Loucy (cell line): Measurements from ENCODE around the gene CTTNBP2.

Experiments used
- H2AFZ ChIP-seq: fragments of 200-600 bp; sonication (generic); 2 replicates; pipeline ENCODE4 v1.6.0; 2016; ENCODE audit warnings: antibody characterized with exemption, mild to moderate bottlenecking, low read length, moderate library complexity
- H3F3A ChIP-seq: fragments of 200-600 bp; 2 replicates; pipeline ENCODE4 v1.6.0; 2016; ENCODE audit warnings: antibody characterized with exemption, low read depth, mild to moderate bottlenecking
- H3K27me3 ChIP-seq: fragments of 200-600 bp; sonication (generic); 2 replicates; pipeline ENCODE4 v1.6.1; 2014; ENCODE audit warnings: low read length, mild to moderate bottlenecking; ENCODE audit not compliant: insufficient read depth, poor library complexity, severe bottlenecking
- H3K36me3 ChIP-seq: fragments of 200-600 bp; sonication (generic); 2 replicates; pipeline ENCODE4 v1.6.1; 2016; ENCODE audit warnings: low read length; ENCODE audit not compliant: insufficient read depth
- H3K4me1 ChIP-seq: fragments of 200-600 bp; sonication (generic); 2 replicates; pipeline ENCODE4 v1.5.1; 2014; ENCODE audit warnings: low read length, mild to moderate bottlenecking; ENCODE audit not compliant: insufficient read depth, poor library complexity, severe bottlenecking
- H3K4me2 ChIP-seq: fragments of 200-600 bp; sonication (generic); 2 replicates; pipeline ENCODE4 v1.6.0; 2014; ENCODE audit warnings: antibody characterized with exemption, low read length, low read depth, mild to moderate bottlenecking; ENCODE audit not compliant: poor library complexity, severe bottlenecking
- H3K4me3 ChIP-seq: fragments of 200-600 bp; sonication (generic); 2 replicates; pipeline ENCODE4 v1.5.1; 2014; ENCODE audit warnings: low read length, mild to moderate bottlenecking, mixed read lengths; ENCODE audit not compliant: poor library complexity, severe bottlenecking
- H3K79me2 ChIP-seq: fragments of 200-600 bp; sonication (generic); 2 replicates; pipeline ENCODE4 v1.6.1; 2014; ENCODE audit warnings: low read length; ENCODE audit not compliant: insufficient read depth
- H3K9ac ChIP-seq: fragments of 200-600 bp; sonication (generic); 2 replicates; pipeline ENCODE4 v1.6.0; 2014; ENCODE audit warnings: mild to moderate bottlenecking, low read depth, low read length, moderate library complexity; ENCODE audit not compliant: poor library complexity, severe bottlenecking
- H3K9me2 ChIP-seq: fragments of 200-600 bp; sonication (generic); replicated peaks from 2 replicates; pipeline ENCODE4 v1.6.1; 2016; ENCODE audit warnings: low read depth, low read length, mixed read lengths
- H3K9me3 ChIP-seq: fragments of 200-600 bp; sonication (generic); 2 replicates; pipeline ENCODE4 v1.6.1; 2014; ENCODE audit warnings: mild to moderate bottlenecking, antibody characterized with exemption, low read length, low read depth; ENCODE audit not compliant: insufficient read depth
- H4K20me1 ChIP-seq: fragments of 200-600 bp; sonication (generic); 2 replicates; pipeline ENCODE4 v1.6.0; 2014; ENCODE audit warnings: antibody characterized with exemption, low read length, mild to moderate bottlenecking; ENCODE audit not compliant: insufficient read depth, poor library complexity, severe bottlenecking
- CTCF ChIP-seq: fragments of 200-600 bp; sonication (generic); conservative IDR thresholded peaks from 2 replicates; pipeline ENCODE4 v1.5.1; 2014; ENCODE audit warnings: mild to moderate bottlenecking, antibody characterized with exemption, low read length
- EZH2phosphoT487 ChIP-seq: fragments of 200-600 bp; IDR thresholded peaks from 2 replicates; pipeline ENCODE4 v1.6.1; 2018; ENCODE audit warnings: antibody characterized with exemption, mild to moderate bottlenecking, moderate library complexity, borderline replicate concordance

CTTNBP2 gene

GRCh38 chr7:117908031-117908795 is 35.0 kb upstream of the CTTNBP2 start:
- no peaks in the 10 kb centered on the region for H3K4me1 ChIP-seq
- H3K9ac ChIP-seq: no peak overlapping the region
- H3F3A ChIP-seq: no peaks in the 10 kb centered on the region
- H3K9me2 ChIP-seq: no peaks in the 10 kb centered on the region
- no peaks in the 10 kb centered on the region for H4K20me1 ChIP-seq
- no peaks in the 10 kb centered on the region for H3K36me3 ChIP-seq
- H3K4me2 ChIP-seq: no peak overlapping the region
- H2AFZ ChIP-seq: no peak overlapping the region
- TF ChIP-seq CTCF (no peak), EZH2phosphoT487 (no peak)
- H3K9me3 ChIP-seq: no peaks in the 10 kb centered on the region
- no peak overlapping the region for H3K4me3 ChIP-seq
- no peaks in the 10 kb centered on the region for H3K79me2 ChIP-seq
- H3K27me3 ChIP-seq: no peaks in the 10 kb centered on the region

GRCh38 chr7:117907049-117907640 is 33.9 kb upstream of the CTTNBP2 start:
- no peaks in the 10 kb centered on the region for H3K9me3 ChIP-seq
- H3K9ac ChIP-seq: no peak overlapping the region
- TF ChIP-seq EZH2phosphoT487 (no peak), CTCF (no peak)
- H3K27me3 ChIP-seq: no peaks in the 10 kb centered on the region
- H3K79me2 ChIP-seq: no peaks in the 10 kb centered on the region
- no peaks in the 10 kb centered on the region for H4K20me1 ChIP-seq
- H3K36me3 ChIP-seq: no peaks in the 10 kb centered on the region
- no peaks in the 10 kb centered on the region for H3K9me2 ChIP-seq
- H3K4me1 ChIP-seq: no peaks in the 10 kb centered on the region
- H2AFZ ChIP-seq: no peak overlapping the region
- H3F3A ChIP-seq: no peaks in the 10 kb centered on the region
- H3K4me3 ChIP-seq: no peak overlapping the region
- no peak overlapping the region for H3K4me2 ChIP-seq

- Histone ChIP-seq H3K9ac (no peak overlapping the region), H3K4me2 (no peak overlapping the region), H3F3A (no peaks in the 10 kb centered on the region), H3K9me2 (no peaks in the 10 kb centered on the region), H3K36me3 (no peaks in the 10 kb centered on the region), H2AFZ (no peak overlapping the region), H3K9me3 (no peaks in the 10 kb centered on the region), H4K20me1 (no peaks in the 10 kb centered on the region), H3K27me3 (no peaks in the 10 kb centered on the region), H3K4me3 (no peak overlapping the region), H3K4me1 (no peaks in the 10 kb centered on the region), H3K79me2 (no peaks in the 10 kb centered on the region)
- TF ChIP-seq EZH2phosphoT487: no peak
- TF ChIP-seq CTCF: no peak
Observed at GRCh38 chr7:117902314-117902889, 29.2 kb upstream of the CTTNBP2 start.
